HG03175 (cell line): ENCODE data around the gene BCL2L15.
"Not testable (repeated sequence)": the region's sequence is repeated elsewhere in the genome, so short reads cannot be mapped to it uniquely, and the experiment has no call there.

Source experiments
- ATAC-seq: cut with Tn5 transposase; IDR thresholded peaks from one replicate; pipeline ENCODE4 v1.9.1; 2021; ENCODE audit warnings: mild to moderate bottlenecking, moderate library complexity; ENCODE audit not compliant: unreplicated experiment

Gene BCL2L15

DNA sequence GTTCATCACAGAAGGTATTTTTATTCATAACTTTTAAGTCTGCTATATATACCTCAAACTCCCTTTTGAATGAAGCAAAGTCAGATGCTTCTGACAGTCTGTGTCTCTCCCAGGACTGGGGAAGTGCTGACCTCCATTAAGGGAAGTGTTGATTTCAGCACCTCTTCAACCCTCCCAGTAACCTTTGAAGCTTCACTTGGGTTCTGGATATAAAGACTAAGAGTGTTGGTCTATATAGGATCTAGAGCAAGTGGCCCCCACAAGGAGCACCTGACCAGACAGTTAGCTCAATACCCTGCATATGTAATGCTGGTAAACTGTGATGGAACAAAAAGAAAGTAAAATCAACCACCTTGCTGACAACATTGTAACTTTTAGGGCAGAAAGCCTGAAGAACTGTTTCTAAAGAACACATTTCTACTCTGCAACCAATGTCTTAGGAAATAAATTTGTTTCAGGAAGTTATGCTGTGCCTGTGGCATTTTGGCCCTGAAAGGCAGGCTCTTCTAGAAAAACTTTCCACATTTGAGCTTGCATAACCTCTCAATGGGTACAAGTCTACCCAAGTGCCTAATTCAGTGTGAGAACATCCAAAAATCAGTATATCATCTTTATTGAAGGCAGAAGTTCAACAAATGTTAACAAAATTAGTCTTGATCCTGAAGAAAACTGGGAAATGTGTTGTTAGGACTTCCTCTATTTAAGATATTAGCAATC, 15.0 kb downstream of the BCL2L15 start:
- ATAC-seq: no peak

- peak; percentile 93 for ATAC-seq
Observed at GRCh38 chr1:113871597-113872113, 15.7 kb downstream of the BCL2L15 start, which contains the start of gene PTPN22. Gene PTPN22 (minus strand): TSS chr1:113871712.

DNA sequence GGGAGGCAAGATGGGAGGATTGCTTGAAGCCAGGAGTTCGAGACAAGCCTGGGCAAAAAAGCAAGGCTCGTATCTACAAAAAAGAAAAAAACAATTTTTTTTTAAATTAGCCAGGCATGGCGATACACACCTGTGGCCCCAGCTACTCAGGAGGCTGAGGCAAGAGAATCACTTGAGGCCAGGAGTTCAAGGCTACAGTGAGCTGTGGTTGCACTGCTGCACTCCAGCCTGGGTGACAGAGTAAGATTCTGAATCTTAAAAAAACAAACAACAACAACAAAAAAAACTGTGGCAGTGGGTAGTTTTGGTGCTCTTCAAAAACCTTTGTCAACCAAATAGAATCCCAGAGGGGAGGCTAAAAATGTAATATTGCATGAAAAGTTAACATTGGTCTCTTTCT, 16.6 kb downstream of the BCL2L15 start:
- no peak for ATAC-seq

DNA sequence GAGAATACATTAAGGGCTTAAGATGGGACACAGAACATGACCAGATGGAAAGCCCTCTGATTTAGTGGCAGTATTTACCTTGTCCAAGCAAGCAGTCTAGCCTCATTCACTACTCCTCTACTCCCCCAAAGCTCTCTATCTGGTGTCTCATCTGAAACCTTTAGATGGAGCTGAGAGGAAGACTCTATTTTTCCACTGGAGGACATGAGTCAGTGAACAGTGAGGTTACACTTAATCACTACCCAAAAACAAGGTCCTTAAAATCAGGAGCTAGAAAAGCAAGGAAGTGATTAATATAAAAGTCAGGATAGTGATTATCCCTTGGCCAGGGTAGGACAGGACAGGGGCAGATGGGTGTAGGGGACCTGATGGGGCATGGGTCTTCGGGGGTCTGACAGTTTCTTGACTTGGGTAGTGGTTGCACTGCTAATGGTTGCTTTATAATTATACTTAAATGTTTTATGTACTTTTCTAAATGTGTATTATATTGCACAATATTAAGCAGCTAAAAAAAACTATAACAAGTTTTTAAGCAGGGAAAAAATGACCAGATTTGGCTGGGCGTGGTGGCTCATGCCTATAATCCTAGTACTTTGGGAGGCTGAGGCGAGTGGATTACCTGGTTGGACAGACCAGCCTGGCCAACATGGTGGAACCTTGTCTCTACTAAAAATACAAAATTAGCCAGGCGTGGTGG, 18.8 kb downstream of the BCL2L15 start:
- no peak for ATAC-seq

DNA sequence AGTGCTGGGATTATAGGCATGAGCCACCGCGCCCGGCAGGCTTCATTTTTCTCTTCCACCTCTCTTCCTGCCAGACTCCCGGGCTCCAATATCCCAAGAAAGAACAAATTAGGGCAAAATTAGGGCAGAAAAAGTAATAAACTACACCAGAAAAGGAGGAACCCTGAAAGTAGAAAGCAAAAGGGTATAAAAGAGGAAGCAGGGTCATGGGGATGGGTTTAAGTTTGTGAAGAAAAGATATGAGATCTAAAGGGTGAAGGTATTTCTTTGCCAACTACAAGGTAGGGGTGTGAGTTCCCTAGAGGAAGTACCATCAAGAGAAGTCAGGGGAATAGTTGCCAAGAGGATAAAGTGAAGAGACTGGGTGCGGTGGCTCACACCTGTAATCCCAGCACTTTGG, 25.7 kb downstream of the BCL2L15 start:
- no peak for ATAC-seq

DNA sequence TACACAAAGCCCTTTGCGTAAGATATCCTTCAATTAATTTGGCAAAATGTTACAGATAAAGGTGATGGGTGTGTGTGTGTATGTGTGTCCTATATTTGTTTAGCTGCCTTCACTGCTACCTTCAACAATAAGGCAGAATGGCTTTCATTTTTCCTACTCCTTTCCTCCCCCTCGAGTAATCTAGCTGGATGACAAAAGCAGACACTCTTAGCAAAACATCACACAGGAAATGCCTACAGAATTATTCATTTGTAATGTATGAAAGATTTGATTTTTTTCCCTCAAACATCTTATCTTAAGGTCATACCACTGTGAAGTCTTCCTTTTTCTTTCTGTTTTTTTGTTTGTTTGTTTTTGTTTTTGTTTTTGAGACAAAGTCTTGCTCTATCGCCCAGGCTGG, 26.5 kb downstream of the BCL2L15 start:
- no peak for ATAC-seq

GRCh38 chr1:113859478-113860175, 27.8 kb downstream of the BCL2L15 start:
- ATAC-seq: peak; percentile 86

DNA sequence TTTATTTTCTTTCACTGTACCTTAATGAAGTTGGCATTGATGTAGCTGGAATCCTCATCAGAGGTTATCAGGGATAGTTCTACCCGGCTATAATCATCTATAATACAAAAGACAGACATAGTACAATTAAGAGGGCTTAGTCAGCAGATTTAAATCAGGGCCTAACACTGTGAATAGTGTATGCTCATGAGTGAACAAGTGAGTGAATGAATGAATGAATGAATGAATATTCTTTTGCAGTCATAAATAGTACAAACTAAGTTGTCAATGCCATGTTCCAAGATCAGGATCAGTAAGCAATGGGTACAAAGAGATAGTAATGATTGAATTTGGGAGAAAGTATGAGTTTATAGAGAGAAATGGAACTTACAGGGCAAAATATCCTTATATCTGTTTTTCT, 28.4 kb downstream of the BCL2L15 start:
- no peak for ATAC-seq

DNA sequence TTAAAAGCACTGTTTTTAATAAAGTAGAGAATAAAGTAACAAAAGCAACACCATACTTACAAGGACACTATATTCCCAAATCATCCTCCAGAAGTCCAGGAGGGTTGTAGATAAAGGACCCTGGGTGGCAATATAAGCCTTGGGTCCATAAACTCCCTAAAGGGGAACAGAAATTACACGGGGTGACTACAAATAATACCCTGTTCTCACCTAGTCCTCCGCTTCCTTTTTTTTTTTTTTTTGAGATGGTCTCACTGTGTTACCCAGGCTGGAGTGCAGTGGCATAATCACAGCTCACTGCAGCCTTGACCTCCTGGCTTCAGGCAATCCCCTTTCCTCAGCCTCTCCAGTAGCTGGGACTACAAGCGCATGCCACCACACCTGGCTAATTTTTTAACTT, 29.0 kb downstream of the BCL2L15 start:
- ATAC-seq: peak; percentile 49

- no peak for ATAC-seq
Observed at GRCh38 chr1:113857776-113858175, 29.6 kb downstream of the BCL2L15 start.

DNA sequence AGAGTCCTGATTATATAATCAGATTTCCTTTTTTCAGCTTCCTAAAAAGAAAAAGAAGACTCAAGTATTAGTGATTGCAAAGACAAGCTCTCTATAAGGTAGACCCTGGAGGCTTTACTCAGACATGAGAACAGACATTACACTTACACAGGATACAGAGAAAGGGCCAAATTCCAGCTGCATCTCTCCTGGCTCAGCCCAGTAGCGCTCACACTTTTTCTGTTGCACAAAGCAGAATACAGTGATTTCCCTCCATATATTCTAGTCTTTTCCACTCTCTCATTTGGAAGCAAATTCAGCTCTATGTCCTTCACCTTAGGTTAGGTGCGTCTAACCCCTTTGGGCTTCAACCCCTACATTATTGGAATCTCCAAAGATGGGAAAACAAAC, 31.0 kb downstream of the BCL2L15 start:
- no peak for ATAC-seq

GRCh38 chr1:113855630-113856400, 31.6 kb downstream of the BCL2L15 start:
- ATAC-seq: no peak

- no peak for ATAC-seq
Observed at GRCh38 chr1:113854234-113854633, 33.1 kb downstream of the BCL2L15 start.

DNA sequence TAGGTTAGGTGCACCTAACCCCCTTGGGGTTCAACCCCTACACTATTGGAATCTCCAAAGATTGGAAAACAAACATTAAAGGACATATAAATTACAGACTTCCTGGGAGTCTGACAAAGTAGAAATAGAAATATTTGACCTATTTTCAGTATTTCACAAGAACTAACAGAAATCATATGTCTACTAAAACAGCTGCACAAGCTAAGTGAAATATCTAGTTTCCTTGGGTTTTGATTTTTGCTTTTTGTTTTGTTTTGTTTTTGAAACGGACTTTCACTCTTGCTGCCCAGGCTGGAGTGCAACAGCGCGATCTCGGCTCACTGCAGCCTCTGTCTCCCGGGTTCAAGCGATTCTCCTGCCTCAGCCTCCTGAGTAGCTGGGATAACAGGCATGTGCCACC, 34.7 kb downstream of the BCL2L15 start:
- not testable (repeated sequence) for ATAC-seq

- no peak for ATAC-seq
Observed at GRCh38 chr1:113850127-113850796, 37.1 kb downstream of the BCL2L15 start.

DNA sequence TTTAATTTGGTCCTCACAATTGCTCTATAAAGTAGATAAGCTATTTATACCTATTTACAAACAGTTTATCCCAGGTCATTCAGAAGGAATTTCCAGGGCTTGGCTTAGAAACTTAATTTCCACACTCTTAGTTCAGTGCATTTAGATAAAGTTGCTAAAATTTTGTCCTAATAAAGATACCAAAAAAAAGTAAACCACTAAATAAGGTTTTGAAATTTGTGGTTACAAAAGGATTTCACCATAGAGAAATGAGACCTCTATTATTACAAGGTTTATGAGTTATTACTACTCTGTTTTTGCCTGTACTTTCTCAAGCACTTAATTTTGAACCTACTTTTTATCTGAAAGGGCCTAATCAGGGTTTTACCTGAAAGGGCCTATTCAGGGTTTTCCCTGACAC, 38.3 kb downstream of the BCL2L15 start:
- no peak for ATAC-seq

- ATAC-seq: no peak
Observed at GRCh38 chr1:113846391-113847035, 40.9 kb downstream of the BCL2L15 start.

- ATAC-seq: no peak
Observed at GRCh38 chr1:113836534-113836933, 50.8 kb downstream of the BCL2L15 start.

DNA sequence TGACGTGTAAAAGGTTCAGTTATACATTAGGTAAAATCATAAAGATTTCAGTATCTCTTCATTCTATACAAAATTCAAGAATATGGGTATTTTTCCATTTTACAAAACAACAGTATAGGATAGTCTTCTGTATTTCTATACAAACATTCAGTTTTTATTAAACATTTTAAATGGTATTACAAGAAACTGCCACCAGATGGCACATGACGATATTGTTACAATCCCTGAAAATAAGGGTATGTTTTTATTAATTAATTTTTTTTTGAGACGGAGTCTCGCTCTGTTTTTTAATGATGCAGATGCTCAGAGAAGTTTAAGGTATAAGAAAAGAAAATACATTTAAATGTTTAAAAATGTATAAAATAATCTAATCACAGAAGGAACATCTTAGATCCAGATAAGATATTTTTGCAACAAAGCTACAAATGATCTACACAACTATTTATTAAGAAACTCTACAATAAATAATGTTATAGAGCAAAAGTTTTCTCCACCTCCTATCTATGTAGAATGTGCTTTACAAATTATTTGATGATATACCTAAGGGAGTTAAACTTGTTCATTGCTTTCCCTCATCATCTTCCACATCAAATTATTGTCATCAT, 51.6 kb downstream of the BCL2L15 start:
- ATAC-seq: no peak
